Skeletal muscle tissue (tissue), 4 donors: Measurements from ENCODE around the gene LRRTM1. TPM values are rescaled to one million over a fixed set of nuclear protein-coding genes. Genes with fewer than 3 reads are reported as not detected.
A peak's percentile ranks its signal among the peaks of the same experiment; 100 is the strongest.

ENCODE experiments used
- H3K27ac ChIP-seq: one replicate; pipeline ENCODE4 v1.7.0; 2013; ENCODE audit warnings: mild to moderate bottlenecking, low read depth, low read length, inconsistent platforms
- H3K27me3 ChIP-seq, 3 donors: one replicate each; pipeline ENCODE4 v1.7.0; 2013; ENCODE audit warnings: low read length in 3 of 3; ENCODE audit not compliant: control insufficient read depth in 3 of 3, insufficient read depth in 3 of 3
- H3K36me3 ChIP-seq, 3 donors: one replicate each; pipeline ENCODE4 v1.7.0; 2013; ENCODE audit warnings: low read length in 3 of 3; ENCODE audit not compliant: control insufficient read depth in 3 of 3, insufficient read depth in 3 of 3
- H3K4me1 ChIP-seq, 3 donors: one replicate each; pipeline ENCODE4 v1.7.0; 2013; ENCODE audit warnings: low read length in 3 of 3, mild to moderate bottlenecking in 3 of 3; ENCODE audit not compliant: control insufficient read depth in 3 of 3, insufficient read depth in 3 of 3
- H3K4me3 ChIP-seq, 3 donors: one replicate each; pipeline ENCODE4 v1.7.0; 2013; ENCODE audit warnings: low read length in 3 of 3
- H3K9ac ChIP-seq, 3 donors: one replicate each; pipeline ENCODE4 v1.7.0; 2013; ENCODE audit warnings: low read length in 3 of 3, mild to moderate bottlenecking in 3 of 3, moderate library complexity in 2 of 3, low read depth in 1 of 3
- H3K9me3 ChIP-seq, 3 donors: one replicate each; pipeline ENCODE4 v1.7.0; 2013; ENCODE audit warnings: low read length in 3 of 3; ENCODE audit not compliant: control insufficient read depth in 3 of 3
- total RNA-seq: library from RNA; depleted of rRNA; stranded (reverse); fragments of >200 nt; gene quantifications from one replicate; pipeline ENCODE4 v1.2.3, GENCODE V29; 2014
- donor health status: Osteomylitis.

The LRRTM1 gene
- total RNA-seq, 1 donor from 2014 or later, result under 0.01 TPM

DNA sequence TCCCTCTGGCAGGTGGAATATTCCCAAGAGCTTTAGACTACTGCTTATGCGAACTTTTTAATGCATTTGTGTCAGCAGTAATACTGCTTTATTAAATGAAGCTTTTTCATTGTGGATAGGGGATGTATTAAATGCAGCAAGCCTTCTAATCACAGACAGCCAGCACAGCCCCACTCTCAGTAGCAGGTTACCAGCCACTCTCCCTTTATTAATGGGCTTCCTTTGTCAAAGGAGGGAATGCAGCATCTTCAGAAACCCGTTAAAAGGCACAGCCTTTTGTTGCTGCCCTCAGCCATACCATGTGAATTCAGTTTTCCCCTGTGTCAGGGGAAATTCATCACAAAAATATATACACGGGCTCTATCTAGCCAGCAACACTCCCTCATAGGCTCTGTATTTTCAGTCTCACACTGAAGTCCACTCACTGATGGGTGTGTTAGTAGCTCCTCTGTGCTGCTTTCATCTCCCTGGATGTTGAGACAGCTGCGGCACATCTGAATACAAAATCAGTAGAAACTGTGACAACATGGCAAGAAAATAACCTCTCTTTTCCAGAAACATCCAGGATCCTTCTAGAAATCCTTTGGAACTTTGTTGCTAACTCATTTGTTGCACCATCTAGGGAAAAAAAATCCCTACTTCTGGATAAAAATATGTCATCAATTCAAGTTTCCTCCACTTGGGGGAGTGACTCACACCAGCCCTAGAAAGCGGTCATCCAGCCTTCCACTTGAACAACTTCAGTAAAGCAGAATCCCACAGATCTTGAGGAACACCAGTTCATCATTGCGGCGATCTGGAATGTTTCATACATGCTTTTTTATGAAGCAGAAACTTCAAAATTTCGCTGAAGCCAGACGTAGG, 48.4 kb downstream of the LRRTM1 start:
- Histone ChIP-seq H3K4me1 (no peaks in the 10 kb centered on the region), H3K9me3 (no peaks in the 10 kb centered on the region), H3K9ac (no peak overlapping the region), H3K36me3 (no peaks in the 10 kb centered on the region), H3K4me3 (no peak overlapping the region), H3K27ac (no peak overlapping the region), H3K27me3 (no peaks in the 10 kb centered on the region)

DNA sequence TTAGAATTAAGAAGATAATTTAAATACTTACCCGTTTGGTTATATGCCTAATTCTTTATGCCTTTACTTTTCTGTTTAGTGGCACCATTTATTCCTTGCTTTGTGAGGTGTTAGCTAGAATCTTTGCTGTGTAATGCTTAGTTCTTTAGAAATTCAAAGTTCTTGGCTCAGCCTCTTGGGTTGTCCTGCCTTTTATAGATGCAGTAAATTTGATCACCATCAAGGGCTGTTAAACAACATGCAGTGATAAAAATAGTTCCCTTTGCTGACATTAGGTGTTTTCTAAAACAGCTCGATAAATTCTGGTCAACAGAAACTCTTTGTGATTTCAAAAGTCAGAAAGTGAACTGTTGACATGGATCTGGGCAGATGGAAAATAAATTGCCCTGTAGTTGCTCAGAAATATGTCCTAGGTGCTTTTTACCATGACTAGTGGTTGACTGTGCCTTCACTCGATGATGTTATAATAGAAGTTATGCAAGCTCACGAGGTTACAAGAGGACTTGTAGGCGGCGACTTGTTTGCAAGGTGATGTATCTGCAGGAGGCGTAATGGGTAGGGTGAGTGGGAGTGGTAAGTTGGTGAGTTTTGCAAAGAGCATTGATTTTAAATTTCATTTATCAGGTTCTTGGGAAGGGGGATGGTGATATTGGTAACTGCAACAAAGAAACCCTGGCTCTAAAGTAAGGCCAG, 52.1 kb downstream of the LRRTM1 start:
- no peaks in the 10 kb centered on the region for H3K4me1 ChIP-seq
- no peaks in the 10 kb centered on the region for H3K36me3 ChIP-seq
- H3K4me3 ChIP-seq, result no peak overlapping the region
- no peak overlapping the region for H3K9ac ChIP-seq
- H3K27me3 ChIP-seq, result no peaks in the 10 kb centered on the region
- H3K9me3 ChIP-seq, result no peaks in the 10 kb centered on the region
- H3K27ac ChIP-seq, result peak overlapping the region; percentile 61
